HG02759 (cell line): Measurements from ENCODE around the gene CLDN2.
"Not testable (repeated sequence)": the region's sequence is repeated elsewhere in the genome, so short reads cannot be mapped to it uniquely, and the experiment has no call there.

Source experiments
- ATAC-seq: cut with Tn5 transposase; IDR thresholded peaks from one replicate; pipeline ENCODE4 v1.9.1; 2021; ENCODE audit warnings: mild to moderate bottlenecking, moderate library complexity; ENCODE audit not compliant: unreplicated experiment

The CLDN2 gene

GRCh38 chrX:106919932-106920452 is at the start of gene CLDN2:
TSS of gene CLDN2 (plus strand) at chrX:106920402. CDS start at chrX:106928229, 7,827 bp downstream.
- no peak for ATAC-seq

GRCh38 chrX:106872796-106873195 is 47.4 kb upstream of the CLDN2 start:
- not testable (repeated sequence) for ATAC-seq

GRCh38 chrX:106874075-106874474 is 46.1 kb upstream of the CLDN2 start:
- ATAC-seq: no peak

- ATAC-seq: no peak
These were observed 45.1 kb upstream of the CLDN2 start for GRCh38 chrX:106875151-106875550.

- no peak for ATAC-seq
These were observed 30.7 kb upstream of the CLDN2 start for GRCh38 chrX:106889468-106889867.

- no peak for ATAC-seq
These were observed 28.3 kb upstream of the CLDN2 start for GRCh38 chrX:106891762-106892460.

GRCh38 chrX:106894392-106894909 is 25.8 kb upstream of the CLDN2 start:
- peak; percentile 75 for ATAC-seq

- no peak for ATAC-seq
These were observed 25.2 kb upstream of the CLDN2 start for GRCh38 chrX:106894978-106895452.

GRCh38 chrX:106897259-106897658 is 22.9 kb upstream of the CLDN2 start:
- no peak for ATAC-seq

- peak; percentile 80 for ATAC-seq
These were observed 21.7 kb upstream of the CLDN2 start for GRCh38 chrX:106898462-106898861.

GRCh38 chrX:106899276-106899675 is 20.9 kb upstream of the CLDN2 start:
- no peak for ATAC-seq

GRCh38 chrX:106899841-106900240 is 20.4 kb upstream of the CLDN2 start:
- no peak for ATAC-seq

- no peak for ATAC-seq
These were observed 18.9 kb upstream of the CLDN2 start for GRCh38 chrX:106901341-106901740.

- ATAC-seq: no peak
These were observed 18.4 kb upstream of the CLDN2 start for GRCh38 chrX:106901781-106902219.

GRCh38 chrX:106902684-106903083 is 17.5 kb upstream of the CLDN2 start:
- no peak for ATAC-seq

GRCh38 chrX:106903291-106903824 is 16.8 kb upstream of the CLDN2 start, which contains the start of gene RIPPLY1:
TSS of gene RIPPLY1 (minus strand) at chrX:106903341. CDS start at chrX:106903287, 54 bp downstream.
- ATAC-seq: no peak

GRCh38 chrX:106903856-106904528 is 16.2 kb upstream of the CLDN2 start:
- no peak for ATAC-seq

- no peak for ATAC-seq
These were observed 15.0 kb upstream of the CLDN2 start for GRCh38 chrX:106905064-106905708.

- no peak for ATAC-seq
These were observed 13.8 kb upstream of the CLDN2 start for GRCh38 chrX:106906361-106906760.

GRCh38 chrX:106912864-106913263 is 7.3 kb upstream of the CLDN2 start:
- ATAC-seq: no peak
